T-cell (primary cell): ENCODE measurements around the gene TMEM72. TPM values are rescaled to one million over a fixed set of nuclear protein-coding genes. Genes with fewer than 3 reads are reported as not detected.

Experiments
- ATAC-seq, 4 experiments: fragments of 200-7000 bp in 3 of 4; fragments of 150-1000 bp in 1 of 4; cut with Tn5 transposase; replicated peaks in 1 of 4; 1 replicate in 3 of 4; 2 replicates in 1 of 4; pipeline ENCODE4 v1.10.0; 2021; ENCODE audit warnings: moderate library complexity in 3 of 4, mild to moderate bottlenecking in 2 of 4, moderate number of reproducible peaks in 1 of 4
- CTCF ChIA-PET, 2 donors: fragments of 300-600 bp; sonication (Branson Sonifier 250); formaldehyde crosslinking; loops; one replicate each; lab custom pipeline; 2022; ENCODE audit warnings: antibody characterized with exemption in 2 of 2; lab: Charles Lee
- POLR2A ChIA-PET, 2 donors: fragments of 300-600 bp; sonication (Branson Sonifier 250); formaldehyde crosslinking; loops; one replicate each; lab custom pipeline; 2022; ENCODE audit warnings: antibody characterized with exemption in 2 of 2; lab: Charles Lee
- DNase-seq, 35 experiments: peaks; one replicate each; pipeline versions ENCODE4 v3.0.0 to v3.0.0-alpha.2; 2013 to 2023
- H3K27ac ChIP-seq: one replicate; pipeline ENCODE4 v1.5.1; 2013; ENCODE audit warnings: low read length
- H3K27me3 ChIP-seq, 2 experiments: replicated peaks in 1 of 2; 1 replicate in 1 of 2; 2 replicates in 1 of 2; pipeline versions ENCODE4 v1.6.1 to v1.7.0; 2013; ENCODE audit warnings: low read length in 1 of 2, mixed read lengths in 1 of 2; ENCODE audit not compliant: control insufficient read depth in 2 of 2, insufficient read depth in 2 of 2; ENCODE audit errors: extremely low read depth in 1 of 2
- H3K36me3 ChIP-seq, 2 donors: 1 replicate in 1 of 2; 2 replicates in 1 of 2; pipeline versions ENCODE4 v1.6.1 to v1.7.0; 2013; ENCODE audit warnings: low read length in 1 of 2; ENCODE audit not compliant: control insufficient read depth in 2 of 2, insufficient read depth in 1 of 2; ENCODE audit errors: extremely low read depth in 1 of 2
- H3K4me1 ChIP-seq, 2 experiments: 1 replicate in 1 of 2; 2 replicates in 1 of 2; pipeline versions ENCODE4 v1.6.1 to v1.7.0; 2013; ENCODE audit warnings: low read length in 2 of 2, mixed read lengths in 1 of 2; ENCODE audit not compliant: insufficient read depth in 2 of 2, control insufficient read depth in 1 of 2; ENCODE audit errors: extremely low read depth in 1 of 2
- H3K4me3 ChIP-seq, 2 donors: 1 replicate in 1 of 2; 2 replicates in 1 of 2; pipeline versions ENCODE4 v1.5.1 to v1.7.0; 2013; ENCODE audit warnings: mild to moderate bottlenecking in 2 of 2, low read length in 1 of 2, moderate library complexity in 1 of 2; ENCODE audit not compliant: control insufficient read depth in 1 of 2; ENCODE audit errors: extremely low read depth in 1 of 2
- H3K9me3 ChIP-seq: 2 replicates; pipeline ENCODE4 v1.7.0; 2013
- H3K27ac Mint-ChIP-seq, 2 donors: one replicate each; pipeline ENCODE4 v1.8.0; 2020 to 2021; ENCODE audit warnings: mild to moderate bottlenecking in 2 of 2, mixed read lengths in 2 of 2
- H3K27me3 Mint-ChIP-seq, 2 donors: one replicate each; pipeline ENCODE4 v1.8.0; 2021 to 2022; ENCODE audit warnings: mixed read lengths in 2 of 2
- H3K36me3 Mint-ChIP-seq: one replicate; pipeline ENCODE4 v1.8.0; 2021; ENCODE audit warnings: mixed read lengths
- H3K4me1 Mint-ChIP-seq, 3 donors: one replicate each; pipeline ENCODE4 v1.8.0; 2020 to 2022; ENCODE audit warnings: mixed read lengths in 3 of 3, mild to moderate bottlenecking in 1 of 3
- H3K4me3 Mint-ChIP-seq, 3 donors: one replicate each; pipeline ENCODE4 v1.8.0; 2020 to 2022; ENCODE audit warnings: mild to moderate bottlenecking in 3 of 3, mixed read lengths in 3 of 3, moderate library complexity in 3 of 3
- H3K9me3 Mint-ChIP-seq, 3 donors: one replicate each; pipeline ENCODE4 v1.8.0; 2020 to 2022; ENCODE audit warnings: mixed read lengths in 3 of 3
- WGBS: methylation state at CpG from one replicate; pipeline ENCODE4 v1.1.5; 2013; ENCODE audit warnings: missing lambda C conversion rate; ENCODE audit not compliant: insufficient coverage; 5-methylcytosine and 5-hydroxymethylcytosine counted together
- total RNA-seq, 35 experiments: library from RNA in 6 of 35; stranded (reverse) in 6 of 35; fragments of 120-200 nt in 1 of 35; gene quantifications; one replicate each; pipeline versions ENCODE4 v1.2.1 to v1.2.4 and lab custom pipeline; 2013 to 2026

Gene TMEM72
- total RNA-seq, 5 donors from 2014 or later (not counting 1 experiment from before 2014, with no cell fraction given) = 0.13 TPM; not detected in 4

DNA sequence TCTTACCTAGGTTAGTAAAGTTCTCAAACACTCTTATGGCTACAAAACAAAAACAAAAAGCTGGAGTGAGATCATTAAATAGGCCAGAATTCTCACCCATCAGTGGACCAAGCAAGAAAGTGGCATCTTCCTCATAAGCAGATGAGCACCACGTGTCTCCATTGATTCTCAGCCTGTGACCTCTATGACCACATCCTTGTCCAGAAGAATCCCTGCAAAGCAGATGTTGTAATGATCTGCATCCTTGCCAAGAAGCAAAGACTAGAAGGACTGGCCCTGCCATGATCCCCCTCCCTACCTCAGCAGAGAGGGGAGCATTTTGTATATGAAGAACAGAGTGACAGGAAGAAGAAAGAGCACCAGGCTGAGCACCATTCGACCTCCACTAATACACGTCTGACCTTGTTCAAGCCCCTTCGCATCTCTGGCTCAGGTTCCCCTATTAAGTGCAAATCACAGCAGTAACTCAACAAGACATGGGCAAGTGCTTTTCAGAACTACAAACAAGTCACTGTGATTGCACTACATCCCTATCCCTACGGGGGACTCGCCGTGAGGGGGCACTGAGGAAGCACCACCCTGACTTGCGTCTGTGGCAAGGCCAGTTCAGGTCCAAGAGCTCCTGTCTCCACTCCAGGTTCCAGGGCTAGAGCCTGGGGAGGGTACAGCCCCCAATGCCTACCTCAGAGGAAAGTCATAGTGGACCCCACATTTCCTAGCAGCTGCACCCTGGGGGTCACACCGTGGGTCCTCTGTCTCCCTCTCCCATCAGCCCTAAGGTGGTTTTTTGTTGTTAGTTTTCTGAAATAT lies 26.3 kb downstream of the TMEM72 start:
- H3K27me3 ChIP-seq = peaks cover 0 to 22% of the 10 kb centered on the region in 2 experiments
- Mint-ChIP-seq H3K27me3 (peaks cover 4 to 5% of the 10 kb centered on the region in 2 donors), H3K4me1 (peaks cover 6 to 7% (median 6%) of the 10 kb centered on the region in 3 donors), H3K36me3 (no peaks in the 10 kb centered on the region), H3K27ac (no peak overlapping the region), H3K9me3 (peaks cover 0 to 20% (median 0%) of the 10 kb centered on the region in 3 donors), H3K4me3 (no peak overlapping the region)
- ChIA-PET CTCF (no interaction called here), POLR2A (no interaction called here)
- no peak overlapping the region for H3K27ac ChIP-seq
- H3K4me1 ChIP-seq = peaks cover 8 to 13% of the 10 kb centered on the region in 2 experiments
- H3K36me3 ChIP-seq = no peaks in the 10 kb centered on the region
- no peaks in the 10 kb centered on the region for H3K9me3 ChIP-seq
- ATAC-seq (no peak), DNase-seq (no peak)
- no peak overlapping the region for H3K4me3 ChIP-seq
- WGBS = 88% methylated on average over 7 of the region's 9 CpGs

GRCh38 chr10:44938956-44939355 lies 27.8 kb downstream of the TMEM72 start:
- peaks cover 10 to 12% of the 10 kb centered on the region in 2 donors for H3K27me3 Mint-ChIP-seq
- H3K4me3 Mint-ChIP-seq = no peak overlapping the region
- DNase-seq (no peak), ATAC-seq (no peak)
- ChIA-PET POLR2A (no interaction called here), CTCF (interaction anchor here in 1 of 2 donors (0.6 kb wide), 1 partner anchor 24 kb away, joined by 3 read pairs; no protein-coding TSS in a partner anchor)
- no CpG with 5 or more reads among the region's 7 CpGs for WGBS
- Histone ChIP-seq H3K4me1 (peaks cover 0 to 8% of the 10 kb centered on the region in 2 experiments), H3K27ac (no peak overlapping the region), H3K9me3 (no peaks in the 10 kb centered on the region), H3K27me3 (peaks cover 0 to 9% of the 10 kb centered on the region in 2 experiments), H3K36me3 (no peaks in the 10 kb centered on the region), H3K4me3 (no peak overlapping the region)
- peaks cover 0 to 28% (median 0%) of the 10 kb centered on the region in 3 donors for H3K9me3 Mint-ChIP-seq
- peaks cover 6 to 7% (median 6%) of the 10 kb centered on the region in 3 donors for H3K4me1 Mint-ChIP-seq
- H3K27ac Mint-ChIP-seq = no peak overlapping the region
- peaks cover 3% of the 10 kb centered on the region for H3K36me3 Mint-ChIP-seq

DNA sequence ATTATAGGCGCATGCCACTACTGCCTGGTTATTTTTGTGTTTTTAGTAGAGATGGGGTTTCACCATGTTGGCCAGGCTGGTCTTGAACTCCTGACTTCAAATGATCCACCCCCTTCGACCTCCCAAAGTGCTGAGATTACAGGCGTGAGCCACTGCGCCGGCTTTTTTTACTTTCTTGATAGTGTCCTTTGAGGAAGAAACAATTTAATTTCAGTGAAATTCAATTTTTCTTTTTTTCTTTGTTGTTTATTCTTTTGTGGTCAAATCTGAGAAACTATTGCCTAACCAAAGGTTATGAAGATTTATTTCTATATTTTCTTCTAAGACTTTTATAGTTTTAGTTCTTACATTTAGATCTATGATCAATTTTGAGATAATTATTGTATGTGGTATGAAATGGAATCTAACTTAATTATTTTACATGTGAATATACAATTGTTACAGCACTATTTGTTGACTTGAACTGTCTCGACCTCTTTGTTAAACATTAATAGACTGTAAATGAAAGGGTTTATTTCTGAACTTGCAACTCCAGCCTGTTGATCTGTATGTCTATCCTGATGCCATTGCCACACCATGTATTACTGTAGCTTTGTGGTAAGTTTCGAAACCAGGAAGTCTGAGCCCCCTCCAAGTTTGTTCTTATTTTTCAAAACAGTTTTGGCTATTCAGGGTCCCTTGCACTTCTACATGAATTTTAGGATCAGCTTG lies 28.7 kb downstream of the TMEM72 start:
- no peak overlapping the region for H3K4me3 ChIP-seq
- ChIA-PET POLR2A (no interaction called here), CTCF (interaction anchor here in 1 of 2 donors (0.6 kb wide), 1 partner anchor 69 kb away, joined by 3 read pairs; no protein-coding TSS in a partner anchor)
- H3K27ac ChIP-seq = no peak overlapping the region
- Mint-ChIP-seq H3K27ac (no peak overlapping the region), H3K4me1 (peaks cover 6 to 7% (median 6%) of the 10 kb centered on the region in 3 donors), H3K27me3 (peaks cover 12 to 14% of the 10 kb centered on the region in 2 donors), H3K36me3 (peaks cover 3% of the 10 kb centered on the region), H3K4me3 (no peak overlapping the region), H3K9me3 (peaks cover 7 to 37% (median 8%) of the 10 kb centered on the region in 3 donors)
- H3K4me1 ChIP-seq = peaks cover 0 to 8% of the 10 kb centered on the region in 2 experiments
- WGBS = no CpG with 5 or more reads among the region's 7 CpGs
- ATAC-seq (no peak), DNase-seq (no peak)
- H3K27me3 ChIP-seq = peaks cover 0 to 6% of the 10 kb centered on the region in 2 experiments
- no peaks in the 10 kb centered on the region for H3K36me3 ChIP-seq
- H3K9me3 ChIP-seq = no peaks in the 10 kb centered on the region

GRCh38 chr10:44944354-44944753 lies 33.2 kb downstream of the TMEM72 start:
- Mint-ChIP-seq H3K4me3 (no peak overlapping the region), H3K27me3 (peaks cover 7 to 12% of the 10 kb centered on the region in 2 donors), H3K9me3 (peaks cover 7 to 32% (median 12%) of the 10 kb centered on the region in 3 donors), H3K36me3 (peaks cover 3% of the 10 kb centered on the region), H3K27ac (no peak overlapping the region), H3K4me1 (peaks cover 0 to 8% (median 0%) of the 10 kb centered on the region in 3 donors)
- DNase-seq = no peak
- Histone ChIP-seq H3K4me1 (no peaks in the 10 kb centered on the region), H3K4me3 (no peak overlapping the region), H3K27ac (no peak overlapping the region), H3K27me3 (peaks cover 0 to 4% of the 10 kb centered on the region in 2 experiments), H3K36me3 (no peaks in the 10 kb centered on the region), H3K9me3 (no peaks in the 10 kb centered on the region)
- no CpG with 5 or more reads among the region's 1 CpG for WGBS
- ATAC-seq = no peak
- ChIA-PET POLR2A (interaction anchor here in 1 of 2 donors (1.0 kb wide), 1 partner anchor 29 kb away, joined by 5 read pairs; no protein-coding TSS in a partner anchor), CTCF (interaction anchor here in 1 of 2 donors (1.1 kb wide), 1 partner anchor 12 kb away, joined by 3 read pairs; no protein-coding TSS in a partner anchor)

DNA sequence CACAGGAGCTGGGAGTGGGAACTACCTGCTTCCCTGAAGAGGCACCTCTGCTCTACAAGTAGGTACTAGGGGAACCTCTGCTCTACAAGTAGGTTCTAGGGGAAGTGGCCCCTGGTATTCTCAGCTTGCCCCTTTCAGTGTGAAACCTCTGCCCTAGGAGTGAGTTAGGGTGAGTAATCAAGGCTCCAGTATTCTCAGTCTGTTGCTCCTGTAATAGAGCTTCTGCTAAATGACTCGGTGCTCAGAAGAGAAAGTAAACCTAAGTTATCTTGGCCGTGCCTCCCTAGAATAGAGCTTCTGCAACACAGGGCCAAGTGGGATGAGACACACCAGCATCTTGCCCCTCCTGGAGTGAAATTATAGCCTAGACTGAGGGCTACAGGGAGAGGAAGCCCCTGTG lies 35.1 kb downstream of the TMEM72 start:
- no peak overlapping the region for H3K4me3 ChIP-seq
- H3K27me3 Mint-ChIP-seq = peaks cover 7 to 12% of the 10 kb centered on the region in 2 donors
- H3K36me3 Mint-ChIP-seq = peaks cover 4% of the 10 kb centered on the region
- no peak overlapping the region for H3K4me3 Mint-ChIP-seq
- H3K4me1 ChIP-seq = no peaks in the 10 kb centered on the region
- H3K36me3 ChIP-seq = no peaks in the 10 kb centered on the region
- ChIA-PET CTCF (interaction anchor here in 1 of 2 donors (0.6 to 1.3 kb wide), 2 partner anchors 13 to 1486 kb away, joined by 3 to 5 read pairs; no protein-coding TSS in a partner anchor), POLR2A (no interaction called here)
- H3K27ac ChIP-seq = no peak overlapping the region
- H3K4me1 Mint-ChIP-seq = peaks cover 0 to 8% (median 0%) of the 10 kb centered on the region in 3 donors
- no peak for ATAC-seq
- peaks cover 0 to 4% of the 10 kb centered on the region in 2 experiments for H3K27me3 ChIP-seq
- H3K9me3 Mint-ChIP-seq = peaks cover 7 to 29% (median 12%) of the 10 kb centered on the region in 3 donors
- 100% methylated on average over 1 of the region's 2 CpGs for WGBS
- H3K27ac Mint-ChIP-seq = no peak overlapping the region
- no peak for DNase-seq
- H3K9me3 ChIP-seq = no peaks in the 10 kb centered on the region
